Psoas muscle (tissue), 8 donors: ENCODE measurements around the gene CDH18. TPM values are rescaled to one million over a fixed set of nuclear protein-coding genes. Genes with fewer than 3 reads are reported as not detected.

Experiments used
- ATAC-seq, 4 donors: fragments of 200-7000 bp; cut with Tn5 transposase; one replicate each; pipeline ENCODE4 v1.9.1; 2020; ENCODE audit warnings: moderate library complexity in 3 of 4, mild to moderate bottlenecking in 2 of 4
- DNase-seq, 2 donors: peaks; one replicate each; pipeline ENCODE4 v3.0.0-alpha.2; 2020
- H3K27ac ChIP-seq: fragments of 200-600 bp; one replicate; pipeline ENCODE4 v1.8.0; 2022
- H3K27me3 ChIP-seq, 3 donors: fragments of 200-600 bp in 1 of 3; one replicate each; pipeline versions ENCODE4 v1.6.1 to v1.8.0; 2013 to 2022; ENCODE audit warnings: low read length in 2 of 3, mild to moderate bottlenecking in 2 of 3, moderate library complexity in 1 of 3; ENCODE audit not compliant: insufficient read depth in 3 of 3
- H3K36me3 ChIP-seq, 2 donors: fragments of 200-600 bp in 1 of 2; one replicate each; pipeline versions ENCODE4 v1.6.1 to v1.8.0; 2013 to 2022; ENCODE audit warnings: low read depth in 1 of 2, mild to moderate bottlenecking in 1 of 2, moderate library complexity in 1 of 2; ENCODE audit not compliant: insufficient read depth in 1 of 2
- H3K4me1 ChIP-seq: fragments of 200-600 bp; one replicate; pipeline ENCODE4 v1.8.0; 2022
- H3K4me3 ChIP-seq: fragments of 200-600 bp; one replicate; pipeline ENCODE4 v1.8.0; 2022; ENCODE audit warnings: mild to moderate bottlenecking
- H3K9me3 ChIP-seq: fragments of 200-600 bp; one replicate; pipeline ENCODE4 v1.8.0; 2022
- CTCF ChIP-seq: fragments of 200-600 bp; IDR thresholded peaks from one replicate; pipeline ENCODE4 v1.8.0; 2022; ENCODE audit warnings: antibody characterized with exemption
- WGBS, 3 donors: extraction: QIAGEN DNeasy Blood & Tissue Kit; methylation state at CpG; one replicate each; pipeline versions ENCODE4 v1.1.6 to v1.1.7; 2013; 5-methylcytosine and 5-hydroxymethylcytosine counted together
- intact Hi-C, 2 donors: fragments of 100-400 bp; cut with DNase I; formaldehyde crosslinking; loops; one replicate each; pipeline versions ENCODE4 v1.11.0 to v1.14.2; 2022
- polyA plus RNA-seq, 3 donors: library from polyadenylated mRNA; stranded (reverse); fragments of 200-250 nt; gene quantifications; one replicate each; pipeline ENCODE4 v1.2.3, GENCODE V29; 2013
- total RNA-seq, 4 donors: library from RNA; stranded (reverse); fragmentation: NEBNext Ultra II Directional in 2 of 4; extraction: Animal tissue kit (Norgen Biotek cat#: 25700) in 2 of 4; gene quantifications; one replicate each; pipeline versions ENCODE4 v1.2.1 to v1.2.4, GENCODE V29; 2021 to 2023
- donor health status: healthy with polysubstance abuse.
- donor health status: DM: no; HTN: no; CAD: no; lungs with moderate emphysema.
- donor health status: Bipolar disorder and iron deficiency.
- donor health status: healthy.
- donor health status: DM: yes; HTN: yes; CAD: no.
- donor health status: DM: no; HTN: no; CAD: no.
- donor health status: DM: no; HTN: no; CAD: no.
- donor health status: DM: yes; HTN: yes; CAD: no.

Gene CDH18
- total and polyA plus RNA-seq, 7 donors, result 0.03 TPM; not detected in 5

DNA sequence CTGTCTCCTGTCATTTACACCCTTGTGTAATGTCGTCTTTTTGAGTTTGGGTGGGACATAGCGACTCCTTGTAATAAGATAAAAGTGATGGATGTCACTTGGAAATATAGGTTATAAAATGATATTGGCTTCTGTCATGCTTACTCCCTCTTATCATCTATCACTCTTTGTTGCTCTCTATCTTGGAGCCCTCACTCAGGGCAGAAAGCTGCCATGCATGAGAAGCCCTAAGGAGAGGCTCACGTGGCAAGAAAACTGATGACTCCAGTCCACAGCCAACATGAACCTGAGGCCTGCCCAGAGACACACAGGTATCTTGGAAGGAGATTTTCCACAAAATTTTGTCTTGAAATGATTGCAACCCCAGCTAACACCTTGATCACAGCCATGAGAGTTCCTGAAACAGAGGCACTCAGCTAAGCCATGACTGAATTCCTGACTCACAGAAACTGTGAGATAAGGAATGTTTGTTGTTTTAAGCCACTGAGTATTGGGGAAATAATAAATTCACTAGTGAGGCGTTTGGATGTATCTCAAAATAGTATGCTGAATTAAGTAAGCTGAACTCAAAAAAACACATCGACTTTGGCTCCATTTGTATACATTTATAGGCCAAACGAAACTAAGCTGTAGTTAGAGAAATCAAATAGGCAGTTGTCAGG is 216.7 kb downstream of the CDH18 start:
- 64 to 76% (median 69%) methylated on average over 6 of the region's 6 CpGs for WGBS, 3 donors
- H3K4me1 ChIP-seq, result no peaks in the 10 kb centered on the region
- H3K9me3 ChIP-seq, result no peaks in the 10 kb centered on the region
- no peak overlapping the region for H3K4me3 ChIP-seq
- ATAC-seq (no peak), DNase-seq (no peak)
- no peaks in the 10 kb centered on the region for H3K36me3 ChIP-seq
- no peak for TF ChIP-seq CTCF
- intact Hi-C loops, result no loop called here
- no peak overlapping the region for H3K27ac ChIP-seq
- no peaks in the 10 kb centered on the region for H3K27me3 ChIP-seq

- Histone ChIP-seq H3K27me3 (no peaks in the 10 kb centered on the region), H3K4me1 (no peaks in the 10 kb centered on the region), H3K4me3 (no peak overlapping the region), H3K36me3 (no peaks in the 10 kb centered on the region), H3K9me3 (no peaks in the 10 kb centered on the region), H3K27ac (no peak overlapping the region)
- DNase-seq (no peak), ATAC-seq (no peak)
- no peak for TF ChIP-seq CTCF
- intact Hi-C loops, result no loop called here
Observed at GRCh38 chr5:19770396-19770795, 217.6 kb downstream of the CDH18 start.

DNA sequence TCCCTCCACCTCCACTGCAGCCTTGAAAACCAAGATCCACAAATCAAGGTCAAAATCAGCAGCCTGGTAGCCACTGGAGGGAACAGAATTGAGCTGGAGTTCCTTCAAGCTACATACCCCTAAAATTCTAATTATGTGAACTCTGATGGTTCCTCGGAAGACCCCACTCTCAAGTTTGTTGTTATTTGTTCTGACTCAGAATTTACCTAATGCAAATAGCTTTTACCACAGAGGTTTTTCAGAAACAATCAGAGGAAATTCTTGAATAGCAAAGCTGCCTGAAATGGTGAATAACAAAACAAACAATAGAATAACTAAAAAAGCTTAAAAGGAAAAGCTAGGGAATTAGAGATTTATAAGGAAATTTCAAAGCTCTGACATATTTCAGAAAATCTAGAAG is 220.0 kb downstream of the CDH18 start:
- WGBS, 3 donors, result 53 to 56% (median 56%) methylated on average over 1 of the region's 1 CpG
- Histone ChIP-seq H3K27me3 (no peaks in the 10 kb centered on the region), H3K4me1 (no peaks in the 10 kb centered on the region), H3K36me3 (no peaks in the 10 kb centered on the region), H3K4me3 (no peak overlapping the region), H3K27ac (no peak overlapping the region), H3K9me3 (no peaks in the 10 kb centered on the region)
- TF ChIP-seq CTCF, result no peak
- intact Hi-C loops, result no loop called here
- DNase-seq, result no peak
- ATAC-seq, result no peak

- intact Hi-C loops, result no loop called here
- Histone ChIP-seq H3K4me3 (no peak overlapping the region), H3K36me3 (no peaks in the 10 kb centered on the region), H3K27me3 (no peaks in the 10 kb centered on the region), H3K4me1 (no peaks in the 10 kb centered on the region), H3K9me3 (no peaks in the 10 kb centered on the region), H3K27ac (no peak overlapping the region)
- TF ChIP-seq CTCF, result no peak
- no peak for DNase-seq
- no peak for ATAC-seq
- 80 to 85% (median 83%) methylated on average over 2 of the region's 2 CpGs for WGBS, 3 donors
Observed at GRCh38 chr5:19753579-19753978, 234.4 kb downstream of the CDH18 start.

DNA sequence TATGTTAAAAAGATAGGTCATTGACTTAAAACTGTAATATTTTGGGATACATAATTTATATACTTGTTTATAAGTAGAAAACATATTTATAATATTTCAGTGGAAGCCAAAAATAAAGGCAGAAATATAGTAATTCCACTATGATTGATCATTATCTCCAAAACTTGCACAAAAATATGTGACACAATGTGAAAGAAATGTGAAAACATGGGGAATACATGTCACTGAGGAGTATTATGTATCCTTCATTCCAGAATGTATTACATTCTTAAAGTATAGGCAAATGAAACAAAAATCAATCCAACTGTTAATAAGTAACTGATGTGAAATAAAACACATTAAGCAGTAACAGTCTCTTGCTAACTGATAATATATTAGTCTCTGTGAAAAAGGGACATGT is 236.7 kb downstream of the CDH18 start:
- no peak overlapping the region for H3K27ac ChIP-seq
- no peak for DNase-seq
- H3K9me3 ChIP-seq, result no peaks in the 10 kb centered on the region
- intact Hi-C loops, result no loop called here
- TF ChIP-seq CTCF, result no peak
- H3K4me1 ChIP-seq, result no peaks in the 10 kb centered on the region
- ATAC-seq, result no peak
- H3K36me3 ChIP-seq, result no peaks in the 10 kb centered on the region
- no peak overlapping the region for H3K4me3 ChIP-seq
- no peaks in the 10 kb centered on the region for H3K27me3 ChIP-seq
